ENCODE results near the gene PPM1E. TPM values are rescaled to one million over a fixed set of nuclear protein-coding genes. Genes with fewer than 3 reads are reported as not detected.

PPM1E gene
- total and polyA plus RNA-seq, 2 of the 4 experiments (the other 2 are of a cell fraction), result under 0.01 to 0.05 TPM

- Histone ChIP-seq H3K56ac (ENCODE audit: extremely low read depth, insufficient read depth, low read length) (no peak overlapping the region), H3K4ac (ENCODE audit: low read depth, low read length) (no peak overlapping the region), H4K8ac (ENCODE audit: low read depth in 2 of 2, low read length in 2 of 2) (no peak overlapping the region), H3K4me1 (ENCODE audit: control insufficient read depth, insufficient read depth, low read length) (no peaks in the 10 kb centered on the region), H2BK20ac (ENCODE audit: low read depth, low read length) (no peak overlapping the region), H2BK15ac (ENCODE audit: low read depth, low read length) (no peak overlapping the region), H2BK120ac (ENCODE audit: low read depth, low read length) (no peak overlapping the region), H3K4me2 (ENCODE audit: low read depth, low read length) (no peak overlapping the region), H4K91ac (ENCODE audit: insufficient read depth, low read depth, low read length) (no peak overlapping the region), H3K36me3 (ENCODE audit: control insufficient read depth, insufficient read depth, low read length) (no peaks in the 10 kb centered on the region), H4K20me1 (ENCODE audit: insufficient read depth, low read length) (no peaks in the 10 kb centered on the region), H2AK9ac (replicated peaks; ENCODE audit: low read depth, low read length, poor library complexity) (no peak overlapping the region), H3K27me3 (ENCODE audit: control insufficient read depth, insufficient read depth, low read length) (peaks cover 3% of the 10 kb centered on the region; the same call in 1 of the 2 replicates), H2BK5ac (ENCODE audit: low read depth, low read length, poor library complexity, severe bottlenecking) (no peak overlapping the region), H3K18ac (ENCODE audit: low read depth, low read length) (no peak overlapping the region; the same call in 1 of the 2 replicates), H3K27ac (ENCODE audit: insufficient read depth, low read length) (no peak overlapping the region), H3K14ac (replicated peaks; ENCODE audit: low read depth, low read length) (no peak overlapping the region), H3K23ac (ENCODE audit: low read depth, low read length) (no peak overlapping the region), H3K79me1 (ENCODE audit: low read depth in 1 of 2, low read length in 2 of 2) (no peaks in the 10 kb centered on the region), H2AK5ac (ENCODE audit: low read depth, low read length) (no peak overlapping the region), H3K4me3 (ENCODE audit: insufficient read depth, low read depth, low read length) (no peak overlapping the region), H3K9me3 (ENCODE audit: control insufficient read depth, insufficient read depth, low read length) (no peaks in the 10 kb centered on the region), H4K5ac (ENCODE audit: low read depth, low read length) (no peak overlapping the region), H3K9me1 (ENCODE audit: insufficient read depth, low read length) (no peaks in the 10 kb centered on the region), H3K9ac (ENCODE audit: low read depth, low read length) (no peak overlapping the region), H2AFZ (replicated peaks; ENCODE audit: low read length, poor library complexity) (no peak overlapping the region)
- intact Hi-C loops (cut with micrococcal nuclease) (loop anchor here (10.0 kb wide), 1 partner anchor 273 kb away; the partner anchor contains the start of gene MTMR4), dilution Hi-C loops (cut with HindIII; ENCODE audit: low sequenced_read_pairs, unreplicated experiment) (no loop called here), in situ Hi-C loops (cut with MboI; ENCODE audit: low sequenced_read_pairs) (no loop called here)
- 100% methylated on average over 3 of the region's 7 CpGs; no CpG with 5 or more reads in 1 of the 2 experiments for WGBS, 2 experiments (ENCODE audit: extremely low coverage in 2 of 2, insufficient read length in 1 of 2)
- TF ChIP-seq MXI1 (IDR thresholded peaks at IDR 0.05; ENCODE audit: borderline replicate concordance, low read depth, low read length), result no peak
- no peak for TF ChIP-seq USF2 (IDR thresholded peaks at IDR 0.05; ENCODE audit: low read depth, low read length)
- TF ChIP-seq RFX5 (IDR thresholded peaks at IDR 0.05; ENCODE audit: low read depth, low read length), result no peak
- TF ChIP-seq NFE2L2 (IDR thresholded peaks at IDR 0.05; ENCODE audit: low read depth, low read length), result no peak
- TF ChIP-seq MAZ (IDR thresholded peaks at IDR 0.05; ENCODE audit: borderline replicate concordance, low read depth, low read length), result no peak
- no peak for TF ChIP-seq FOS (IDR thresholded peaks at IDR 0.05; ENCODE audit: low read depth, low read length)
- TF ChIP-seq MAFK (IDR thresholded peaks at IDR 0.05; ENCODE audit: low read depth, low read length), result no peak
- TF ChIP-seq POLR2A (IDR thresholded peaks at IDR 0.05; ENCODE audit: low read depth, low read length), result no peak
- no peak for TF ChIP-seq RAD21 (IDR thresholded peaks at IDR 0.05; ENCODE audit: low read length)
- no peak for TF ChIP-seq BHLHE40 (IDR thresholded peaks at IDR 0.05; ENCODE audit: low read depth, low read length)
- TF ChIP-seq CEBPB (IDR thresholded peaks at IDR 0.05; ENCODE audit: low read depth, low read length), result no peak
- TF ChIP-seq RCOR1 (IDR thresholded peaks at IDR 0.05; ENCODE audit: insufficient replicate concordance, low read length), result no peak
- no peak for TF ChIP-seq CTCF (conservative IDR thresholded peaks at IDR 0.05; ENCODE audit: low read depth, low read length)
- TF ChIP-seq ELK1 (IDR thresholded peaks at IDR 0.05; ENCODE audit: borderline replicate concordance, low read depth, low read length), result no peak
- no peak for TF ChIP-seq SMC3 (IDR thresholded peaks at IDR 0.05; ENCODE audit: low read depth, low read length)
- TF ChIP-seq CHD1 (IDR thresholded peaks at IDR 0.05; ENCODE audit: low read depth, low read length), result no peak
- no TSS peak for BruUV-seq (replicated peaks)
- ChIA-PET CTCF (no interaction called here), POLR2A (ENCODE audit: unreplicated experiment) (no interaction called here)
- ATAC-seq (ENCODE audit: low read depth) (no peak), DNase-seq (no peak)
Observed at GRCh38 chr17:58788199-58788598, 32.5 kb downstream of the PPM1E start.

All from IMR-90 (cell line).